ENCODE results near the gene EHMT1.

EHMT1 gene

DNA sequence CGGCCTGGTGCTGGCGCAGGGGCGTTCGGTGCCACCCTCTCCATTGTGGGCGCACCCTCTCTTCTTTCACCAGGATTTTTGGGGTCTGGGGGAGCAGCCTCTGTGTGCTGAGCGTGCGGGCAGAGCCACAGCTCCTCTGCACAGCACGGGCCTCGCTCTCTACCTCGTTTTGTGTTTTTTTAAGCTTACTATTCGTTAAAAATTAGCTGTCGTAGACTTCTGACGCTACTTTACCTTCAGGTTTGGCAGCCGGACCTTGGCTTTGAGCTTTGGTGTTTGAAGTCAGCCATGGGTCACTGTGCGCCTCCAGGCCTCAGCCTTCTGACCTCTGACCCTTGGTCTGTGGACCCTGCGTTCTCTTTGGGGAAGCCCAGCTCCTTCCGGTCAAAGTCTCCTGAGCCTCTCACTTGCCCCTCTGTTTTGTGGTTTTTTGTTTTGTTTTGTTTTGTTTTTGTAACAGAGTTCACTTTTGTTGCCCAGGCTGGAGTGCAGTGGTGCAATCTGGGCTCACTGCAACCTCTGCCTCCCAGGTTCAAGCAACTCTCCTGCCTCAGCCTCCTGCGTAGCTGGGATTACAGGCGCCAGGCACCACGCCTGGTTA, 170.6 kb downstream of the EHMT1 start:
- in situ Hi-C loops (cut with HindIII; ENCODE audit: low sequenced_read_pairs), result no loop called here
- no peak overlapping the region for H3K4me3 ChIP-seq (ENCODE audit: low read depth, low read length)
- TF ChIP-seq CTCF (IDR thresholded peaks at IDR 0.05; ENCODE audit: low read depth, low read length, missing control alignments), result no peak

GRCh38 chr9:137791947-137792346, 173.1 kb downstream of the EHMT1 start:
- DNase-seq (ENCODE audit: low read depth), result no peak
- H3K4me3 ChIP-seq (ENCODE audit: low read depth, low read length), result no peak overlapping the region
- in situ Hi-C loops (cut with HindIII; ENCODE audit: low sequenced_read_pairs), result no loop called here
- no peak for TF ChIP-seq CTCF (IDR thresholded peaks at IDR 0.05; ENCODE audit: low read depth, low read length, missing control alignments)

More for the DNA sequence above, 170.6 kb downstream of the EHMT1 start:
- no peak for DNase-seq (ENCODE audit: low read depth)

DNA sequence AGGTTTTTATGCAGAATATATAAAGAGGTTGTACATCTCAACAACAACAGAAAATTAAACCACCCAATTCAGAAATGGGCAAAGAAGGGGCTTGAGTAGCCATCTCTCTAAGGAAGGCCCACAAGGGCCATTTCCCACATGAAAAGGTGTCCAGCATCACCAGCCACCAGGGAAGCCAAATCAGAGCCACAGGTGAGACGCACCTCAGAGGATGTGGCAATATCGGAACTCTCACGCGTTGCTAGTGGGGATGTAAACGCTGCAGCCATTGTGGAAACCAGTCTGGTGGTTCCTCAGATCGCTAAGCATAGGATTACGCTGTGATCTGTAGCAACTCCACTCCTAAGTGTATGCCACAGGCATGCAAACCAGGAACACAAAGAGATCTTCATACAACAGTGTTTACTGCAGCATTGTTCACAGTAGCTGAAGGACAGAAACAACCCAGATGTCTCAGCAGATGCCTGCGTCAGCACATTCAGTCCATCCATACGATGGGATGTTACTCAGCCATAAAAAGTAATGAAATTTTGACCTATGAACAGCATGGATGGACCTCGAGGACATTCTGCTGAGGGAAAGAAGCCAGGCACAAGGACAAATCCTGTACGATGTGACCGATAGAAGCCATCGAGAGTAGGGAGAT, 174.5 kb downstream of the EHMT1 start:
- in situ Hi-C loops (cut with HindIII; ENCODE audit: low sequenced_read_pairs), result no loop called here
- no peak for DNase-seq (ENCODE audit: low read depth)
- H3K4me3 ChIP-seq (ENCODE audit: low read depth, low read length), result no peak overlapping the region
- TF ChIP-seq CTCF (IDR thresholded peaks at IDR 0.05; ENCODE audit: low read depth, low read length, missing control alignments), result no peak

DNA sequence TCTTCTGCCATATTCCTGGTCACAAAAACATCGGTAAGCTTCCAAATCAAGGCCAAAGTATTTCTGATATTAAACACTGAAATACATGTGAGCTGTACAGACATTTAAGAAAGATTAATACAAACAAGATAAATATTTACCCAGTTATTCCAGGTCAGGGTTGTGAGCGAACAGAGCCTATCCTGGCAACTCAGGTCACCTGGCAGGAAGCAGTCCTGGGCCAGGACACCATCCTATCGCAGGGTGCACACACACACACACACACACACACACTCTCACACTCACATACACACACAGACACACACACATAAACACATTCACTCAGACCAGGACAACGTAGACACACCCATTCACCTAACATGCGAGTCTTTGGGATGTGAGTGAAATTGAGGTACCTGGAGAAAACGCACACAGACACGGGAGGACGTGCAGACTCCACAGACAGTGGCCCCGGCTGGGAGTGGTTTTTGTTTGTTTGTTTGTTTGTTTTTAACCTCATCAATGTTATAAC, 176.4 kb downstream of the EHMT1 start:
- H3K4me3 ChIP-seq (ENCODE audit: low read depth, low read length), result no peak overlapping the region
- in situ Hi-C loops (cut with HindIII; ENCODE audit: low sequenced_read_pairs), result loop anchor here (5.0 kb wide), 1 partner anchor 58 kb away; no protein-coding TSS in a partner anchor
- DNase-seq (ENCODE audit: low read depth), result no peak
- TF ChIP-seq CTCF (IDR thresholded peaks at IDR 0.05; ENCODE audit: low read depth, low read length, missing control alignments), result no peak

- in situ Hi-C loops (cut with HindIII; ENCODE audit: low sequenced_read_pairs), result loop anchor here (5.0 kb wide), 1 partner anchor 60 kb away; no protein-coding TSS in a partner anchor
- no peak overlapping the region for H3K4me3 ChIP-seq (ENCODE audit: low read depth, low read length)
- no peak for TF ChIP-seq CTCF (IDR thresholded peaks at IDR 0.05; ENCODE audit: low read depth, low read length, missing control alignments)
- no peak for DNase-seq (ENCODE audit: low read depth)
Measured at GRCh38 chr9:137797206-137798120, 178.7 kb downstream of the EHMT1 start.

DNA sequence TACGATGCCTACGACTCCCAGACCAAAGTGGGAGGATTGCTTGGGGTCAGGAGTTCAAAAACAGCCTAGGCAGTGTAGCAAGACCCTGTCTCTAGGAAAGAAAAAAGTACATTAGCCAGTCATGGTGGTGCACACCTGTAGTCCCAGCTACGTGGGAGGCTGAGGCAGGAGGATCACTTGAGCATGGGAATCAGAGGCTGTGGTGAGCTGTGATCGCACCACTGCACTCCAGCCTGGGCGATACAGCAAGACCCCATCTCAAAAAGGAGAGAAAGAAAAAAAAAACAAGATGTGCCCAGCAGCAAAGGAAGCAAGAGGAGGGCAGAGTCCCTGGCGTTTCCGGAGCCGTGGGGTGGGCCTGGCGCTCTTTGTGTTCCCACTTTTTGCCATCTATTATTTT, 179.3 kb downstream of the EHMT1 start:
- in situ Hi-C loops (cut with HindIII; ENCODE audit: low sequenced_read_pairs), result loop anchor here (5.0 kb wide), 1 partner anchor 61 kb away; no protein-coding TSS in a partner anchor
- no peak for DNase-seq (ENCODE audit: low read depth)
- TF ChIP-seq CTCF (IDR thresholded peaks at IDR 0.05; ENCODE audit: low read depth, low read length, missing control alignments), result no peak
- H3K4me3 ChIP-seq (ENCODE audit: low read depth, low read length), result no peak overlapping the region

Data from astrocyte of the cerebellum (primary cell).